HG02759 (cell line): ENCODE data around the gene LZTS3.
A peak's percentile ranks its signal among the peaks of the same experiment; 100 is the strongest.
"Not testable (repeated sequence)": the region's sequence is repeated elsewhere in the genome, so short reads cannot be mapped to it uniquely, and the experiment has no call there.

Source experiments
- ATAC-seq: cut with Tn5 transposase; IDR thresholded peaks from one replicate; pipeline ENCODE4 v1.9.1; 2021; ENCODE audit warnings: mild to moderate bottlenecking, moderate library complexity; ENCODE audit not compliant: unreplicated experiment

LZTS3 gene

GRCh38 chr20:3172933-3173609 is at the start of gene LZTS3:
Gene LZTS3, minus strand, starts transcription at chr20:3173549. Its CDS starts 6,386 bp downstream, at chr20:3167163.
- ATAC-seq, result peak; percentile 48

GRCh38 chr20:3221398-3222226 is 48.3 kb upstream of the LZTS3 start:
- no peak for ATAC-seq

- no peak for ATAC-seq
Observed at GRCh38 chr20:3218307-3218988, 45.1 kb upstream of the LZTS3 start.

- not testable (repeated sequence) for ATAC-seq
Observed at GRCh38 chr20:3215359-3215917, 42.1 kb upstream of the LZTS3 start.

GRCh38 chr20:3213226-3213625 is 39.9 kb upstream of the LZTS3 start:
- no peak for ATAC-seq

GRCh38 chr20:3210346-3210745 is 37.0 kb upstream of the LZTS3 start:
- ATAC-seq, result no peak

- peak; percentile 4 for ATAC-seq
Observed at GRCh38 chr20:3209946-3210317, 36.6 kb upstream of the LZTS3 start.

- ATAC-seq, result peak; percentile 57
Observed at GRCh38 chr20:3209257-3209945, 36.1 kb upstream of the LZTS3 start, which contains the start of gene ITPA. Gene ITPA, plus strand, starts transcription at chr20:3209498. Its CDS starts 54 bp downstream, at chr20:3209552.

- no peak for ATAC-seq
Observed at GRCh38 chr20:3208786-3209256, 35.5 kb upstream of the LZTS3 start.

- ATAC-seq, result peak; percentile 85
Observed at GRCh38 chr20:3204124-3204794, 30.9 kb upstream of the LZTS3 start, which contains the start of gene DDRGK1. Gene DDRGK1, minus strand, starts transcription at chr20:3204682. Its CDS starts 55 bp downstream, at chr20:3204627.

- peak; percentile 25 for ATAC-seq
Observed at GRCh38 chr20:3203315-3204123, 30.2 kb upstream of the LZTS3 start.

- no peak for ATAC-seq
Observed at GRCh38 chr20:3202965-3203314, 29.6 kb upstream of the LZTS3 start.

GRCh38 chr20:3199976-3200755 is 26.8 kb upstream of the LZTS3 start:
- no peak for ATAC-seq

GRCh38 chr20:3199206-3199605 is 25.9 kb upstream of the LZTS3 start:
- no peak for ATAC-seq

- ATAC-seq, result no peak
Observed at GRCh38 chr20:3195590-3196237, 22.4 kb upstream of the LZTS3 start.

- ATAC-seq, result no peak
Observed at GRCh38 chr20:3194617-3195280, 21.4 kb upstream of the LZTS3 start.
